SK-N-SH (cell line): ENCODE measurements around the gene GALNT5. TPM values are rescaled to one million over a fixed set of nuclear protein-coding genes. Genes with fewer than 3 reads are reported as not detected.
"Not testable (repeated sequence)": the region's sequence is repeated elsewhere in the genome, so short reads cannot be mapped to it uniquely, and the experiment has no call there.

Source experiments
- CTCF ChIA-PET: fragments of 300-600, 350-600 bp; formaldehyde crosslinking; extraction: SDS; loops from one replicate; lab custom pipeline; 2021; lab: Yijun Ruan, JAX
- POLR2A ChIA-PET: fragments of 350-600 bp; sonication (Branson Sonifier 250); formaldehyde crosslinking; extraction: SDS; loops from one replicate; lab custom pipeline; 2020; ENCODE audit warnings: antibody characterized with exemption, inconsistent platforms; lab: Yijun Ruan, JAX
- DNase-seq: peaks from one replicate; pipeline ENCODE4 v3.0.0; 2012
- H2AFZ ChIP-seq: fragments of 200-600 bp; sonication (generic); 2 replicates; pipeline ENCODE4 v1.8.1; 2016; ENCODE audit warnings: antibody characterized with exemption, mild to moderate bottlenecking, low read depth
- H3F3A ChIP-seq: fragments of 200-600 bp; sonication (generic); replicated peaks from 2 replicates; pipeline ENCODE3; 2016; ENCODE audit warnings: antibody characterized with exemption, mild to moderate bottlenecking; ENCODE audit not compliant: insufficient read depth
- H3K27ac ChIP-seq, 2 experiments: fragments of 200-500 bp in 1 of 2; fragments of 200-600 bp in 1 of 2; sonication (Bioruptor generic) in 1 of 2; sonication (generic), shearing (Covaris generic) in 1 of 2; 2 replicates each; pipeline versions ENCODE4 v1.5.1 to v1.6.1; 2014 to 2016; ENCODE audit warnings: low read depth in 2 of 2, inconsistent platforms in 1 of 2, low read length in 1 of 2, mild to moderate bottlenecking in 1 of 2, mixed read lengths in 1 of 2
- H3K27me3 ChIP-seq: fragments of 200-600 bp; sonication (generic), shearing (Covaris generic); 2 replicates; pipeline ENCODE4 v1.6.1; 2016; ENCODE audit warnings: mixed run types; ENCODE audit not compliant: insufficient read depth
- H3K36me3 ChIP-seq, 2 experiments: fragments of 200-500 bp in 1 of 2; fragments of 200-600 bp in 1 of 2; sonication (Bioruptor generic) in 1 of 2; sonication (generic) in 1 of 2; replicated peaks in 1 of 2; 2 replicates each; pipeline versions ENCODE3 to v1.5.1; 2014 to 2016; ENCODE audit warnings: low read length in 1 of 2, mild to moderate bottlenecking in 1 of 2; ENCODE audit not compliant: insufficient read depth in 2 of 2, control insufficient read depth in 1 of 2
- H3K4me1 ChIP-seq, 2 experiments: fragments of 200-500 bp in 1 of 2; fragments of 200-600 bp in 1 of 2; sonication (Bioruptor generic) in 1 of 2; sonication (generic), shearing (Covaris generic) in 1 of 2; 2 replicates each; pipeline versions ENCODE4 v1.5.1 to v1.6.1; 2014 to 2016; ENCODE audit warnings: low read depth in 1 of 2, low read length in 1 of 2, mixed run types in 1 of 2; ENCODE audit not compliant: insufficient read depth in 2 of 2, control insufficient read depth in 1 of 2
- H3K4me2 ChIP-seq: fragments of 200-600 bp; sonication (generic), shearing (Covaris generic); 2 replicates; pipeline ENCODE4 v1.6.1; 2017; ENCODE audit warnings: mixed run types
- H3K4me3 ChIP-seq, 2 experiments: fragments of 200-500 bp in 1 of 2; fragments of 200-600 bp in 1 of 2; sonication (Bioruptor generic) in 1 of 2; sonication (generic), shearing (Covaris generic) in 1 of 2; 2 replicates each; pipeline versions ENCODE4 v1.5.1 to v1.8.1; 2014 to 2016; ENCODE audit warnings: low read depth in 2 of 2, inconsistent platforms in 1 of 2, low read length in 1 of 2, mild to moderate bottlenecking in 1 of 2, mixed read lengths in 1 of 2, moderate library complexity in 1 of 2
- H3K79me2 ChIP-seq: fragments of 200-600 bp; sonication (generic); 2 replicates; pipeline ENCODE4 v1.8.1; 2017; ENCODE audit warnings: mild to moderate bottlenecking; ENCODE audit not compliant: insufficient read depth
- H3K9ac ChIP-seq: fragments of 200-600 bp; sonication (generic); 2 replicates; pipeline ENCODE4 v1.6.1; 2017; ENCODE audit warnings: mixed run types
- H3K9me2 ChIP-seq: fragments of 200-600 bp; sonication (generic); 2 replicates; pipeline ENCODE4 v1.6.1; 2017; ENCODE audit warnings: mixed run types
- H3K9me3 ChIP-seq: fragments of 200-600 bp; sonication (generic); 2 replicates; pipeline ENCODE4 v1.6.1; 2017; ENCODE audit warnings: mixed run types, mild to moderate bottlenecking, moderate library complexity
- H4K20me1 ChIP-seq: fragments of 200-600 bp; sonication (generic); 2 replicates; pipeline ENCODE4 v1.6.1; 2017; ENCODE audit warnings: mild to moderate bottlenecking, mixed run types; ENCODE audit not compliant: insufficient read depth
- FOSL2 ChIP-seq: IDR thresholded peaks from 2 replicates; pipeline ENCODE4 v1.4.0; 2012; ENCODE audit warnings: low read depth, mild to moderate bottlenecking, moderate library complexity, borderline replicate concordance
- MXI1 ChIP-seq: IDR thresholded peaks from 2 replicates; pipeline ENCODE4 v1.6.1; 2012; ENCODE audit warnings: mild to moderate bottlenecking, low read depth, low read length, improper control_type of control experiment
- POLR2AphosphoS5 ChIP-seq: IDR thresholded peaks from 2 replicates; pipeline ENCODE4 v1.6.1; 2012; ENCODE audit warnings: low read depth, low read length
- SMC3 ChIP-seq: IDR thresholded peaks from 2 replicates; pipeline ENCODE4 v1.6.1; 2012; ENCODE audit warnings: low read depth, low read length, improper control_type of control experiment
- TAF1 ChIP-seq: IDR thresholded peaks from 2 replicates; pipeline ENCODE4 v1.6.1; 2012; ENCODE audit warnings: low read depth, mild to moderate bottlenecking, low read length, moderate library complexity, borderline replicate concordance
- TEAD4 ChIP-seq: IDR thresholded peaks from 2 replicates; pipeline ENCODE4 v1.4.0; 2012; ENCODE audit warnings: mild to moderate bottlenecking, borderline replicate concordance; ENCODE audit not compliant: insufficient read depth
- USF1 ChIP-seq: IDR thresholded peaks from 2 replicates; pipeline ENCODE4 v1.4.0; 2012; ENCODE audit warnings: low read depth, borderline replicate concordance
- WGBS: methylation state at CpG from one replicate; pipeline ENCODE4 v1.1.6; 2017; ENCODE audit warnings: low lambda C conversion rate; 5-methylcytosine and 5-hydroxymethylcytosine counted together
- polyA plus RNA-seq, 3 experiments: library from polyadenylated mRNA; depleted of rRNA; stranded (reverse); fragments of >200 nt; gene quantifications; 2 replicates each; pipeline ENCODE4 v1.2.3, GENCODE V29; 2012
- TF ChIP-seq, protein P1 (sequence below): fragments of 150-350 bp; IDR thresholded peaks from 2 replicates; pipeline ENCODE4 v1.6.1; 2016; ENCODE audit warnings: mild to moderate bottlenecking, low read depth, low read length
- TF ChIP-seq, protein P2 (sequence below): IDR thresholded peaks from 2 replicates; pipeline ENCODE4 v1.4.0; 2012; ENCODE audit warnings: low read depth

Gene GALNT5
- polyA plus RNA-seq, 1 of the 3 experiments (the other 2 are of a cell fraction), result 10.4 TPM

- H3K36me3 ChIP-seq, result no peaks in the 10 kb centered on the region
- no peaks in the 10 kb centered on the region for H3F3A ChIP-seq
- no peaks in the 10 kb centered on the region; the same call in 1 of the 2 replicates for H3K27me3 ChIP-seq
- no peaks in the 10 kb centered on the region for H3K4me1 ChIP-seq
- H2AFZ ChIP-seq, result no peak overlapping the region
- no peaks in the 10 kb centered on the region for H3K79me2 ChIP-seq
- CTCF ChIA-PET, result interaction anchor here (1.6 to 8.2 kb wide), 6 partner anchors 11 to 106 kb away, joined by 4 to 123 read pairs (median 42); partner anchors contain the start of genes CYTIP and ERMN
- H3K27ac ChIP-seq, result no peak overlapping the region
- no peaks in the 10 kb centered on the region for H4K20me1 ChIP-seq
- H3K9ac ChIP-seq, result no peak overlapping the region
- H3K9me3 ChIP-seq, result no peaks in the 10 kb centered on the region
- POLR2A ChIA-PET, result no interaction called here
- WGBS, result 4% methylated on average over 3 of the region's 3 CpGs
- H3K9me2 ChIP-seq, result no peaks in the 10 kb centered on the region
- no peak overlapping the region for H3K4me3 ChIP-seq
- DNase-seq, result no peak
- H3K4me2 ChIP-seq, result no peak overlapping the region
- TF ChIP-seq MXI1, result no peak
- TF ChIP-seq TAF1, result no peak
- TF ChIP-seq TEAD4, result no peak
- TF ChIP-seq, protein P1, sequence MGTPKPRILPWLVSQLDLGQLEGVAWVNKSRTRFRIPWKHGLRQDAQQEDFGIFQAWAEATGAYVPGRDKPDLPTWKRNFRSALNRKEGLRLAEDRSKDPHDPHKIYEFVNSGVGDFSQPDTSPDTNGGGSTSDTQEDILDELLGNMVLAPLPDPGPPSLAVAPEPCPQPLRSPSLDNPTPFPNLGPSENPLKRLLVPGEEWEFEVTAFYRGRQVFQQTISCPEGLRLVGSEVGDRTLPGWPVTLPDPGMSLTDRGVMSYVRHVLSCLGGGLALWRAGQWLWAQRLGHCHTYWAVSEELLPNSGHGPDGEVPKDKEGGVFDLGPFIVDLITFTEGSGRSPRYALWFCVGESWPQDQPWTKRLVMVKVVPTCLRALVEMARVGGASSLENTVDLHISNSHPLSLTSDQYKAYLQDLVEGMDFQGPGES, result no peak
- TF ChIP-seq, protein P2, sequence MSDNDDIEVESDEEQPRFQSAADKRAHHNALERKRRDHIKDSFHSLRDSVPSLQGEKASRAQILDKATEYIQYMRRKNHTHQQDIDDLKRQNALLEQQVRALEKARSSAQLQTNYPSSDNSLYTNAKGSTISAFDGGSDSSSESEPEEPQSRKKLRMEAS, result no peak
- no peak for TF ChIP-seq FOSL2
Measured at GRCh38 chr2:157337978-157338377, 80.5 kb downstream of the GALNT5 start.

DNA sequence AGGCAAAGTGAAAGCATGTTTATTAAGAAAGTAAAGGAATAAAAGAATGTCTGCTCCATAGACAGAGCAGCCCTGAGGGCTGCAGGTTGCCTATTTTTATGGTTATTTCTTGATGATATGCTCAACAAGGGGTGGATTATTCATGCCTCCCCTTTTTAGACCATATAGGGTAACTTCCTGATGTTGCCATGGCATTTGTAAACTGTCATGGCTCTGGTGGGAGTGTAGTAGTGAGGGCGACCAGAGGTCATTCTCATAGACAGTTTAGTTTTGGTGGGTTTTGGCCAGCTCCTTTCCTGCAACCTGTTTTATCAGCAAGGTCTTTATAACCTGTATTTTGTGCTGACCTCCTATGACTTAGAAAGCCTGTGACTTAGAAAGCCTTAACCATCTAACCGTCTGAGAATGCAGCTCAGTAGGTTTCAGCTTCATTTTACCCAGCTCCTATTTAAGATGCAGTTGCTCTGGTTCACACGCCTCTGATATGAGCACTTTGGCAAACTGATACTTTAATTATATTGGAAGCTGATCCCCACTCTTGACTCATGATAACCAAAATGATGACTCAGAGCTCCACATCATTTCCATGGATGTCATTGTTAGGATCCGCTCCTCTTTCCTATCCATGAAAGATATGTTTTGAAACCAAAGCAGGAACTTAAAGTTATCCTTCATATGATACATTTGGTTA is 82.6 kb downstream of the GALNT5 start:
- Histone ChIP-seq H3K9me3 (no peaks in the 10 kb centered on the region), H4K20me1 (no peaks in the 10 kb centered on the region), H3K4me3 (no peak overlapping the region), H3K4me2 (no peak overlapping the region), H3K9me2 (no peaks in the 10 kb centered on the region), H3K27me3 (no peaks in the 10 kb centered on the region; the same call in 1 of the 2 replicates), H3K9ac (no peak overlapping the region), H2AFZ (no peak overlapping the region), H3F3A (no peaks in the 10 kb centered on the region), H3K79me2 (no peaks in the 10 kb centered on the region), H3K36me3 (no peaks in the 10 kb centered on the region), H3K27ac (no peak overlapping the region), H3K4me1 (no peaks in the 10 kb centered on the region)
- ChIA-PET CTCF (interaction anchor here (8.2 kb wide), 1 partner anchor 34 kb away, joined by 123 read pairs; no protein-coding TSS in a partner anchor), POLR2A (no interaction called here)
- WGBS, result 7% methylated on average over 4 of the region's 4 CpGs
- TF ChIP-seq SMC3, result no peak
- no peak for TF ChIP-seq USF1
- TF ChIP-seq POLR2AphosphoS5, result no peak
- no peak for DNase-seq

DNA sequence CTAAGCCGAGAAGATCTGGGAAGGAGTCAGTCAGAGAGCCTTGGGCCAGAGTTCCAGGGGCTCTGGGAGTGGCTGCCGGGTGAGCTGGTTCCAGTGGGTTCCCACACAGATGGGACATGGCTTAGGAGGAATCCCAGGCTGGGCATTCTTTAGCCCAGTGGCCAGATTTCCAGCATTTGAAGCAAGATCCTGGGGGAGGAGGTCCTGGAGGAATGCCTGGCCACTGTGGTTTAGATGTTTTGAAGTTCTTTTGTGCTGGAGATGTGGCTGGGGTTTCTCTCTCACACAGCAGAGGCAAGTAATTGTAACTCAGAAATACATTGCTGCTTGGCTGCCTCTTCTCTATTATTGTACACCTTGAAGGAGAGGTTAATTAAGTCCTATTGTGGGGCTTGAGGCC is 83.9 kb downstream of the GALNT5 start:
- H3K9ac ChIP-seq, H3K4me3 ChIP-seq, H3K36me3 ChIP-seq, H3K79me2 ChIP-seq, H3F3A ChIP-seq, H3K9me3 ChIP-seq, H3K4me2 ChIP-seq, POLR2A ChIA-PET, H3K27me3 ChIP-seq, H3K9me2 ChIP-seq, H4K20me1 ChIP-seq, H2AFZ ChIP-seq, H3K4me1 ChIP-seq, H3K27ac ChIP-seq, DNase-seq: not testable (repeated sequence)
- CTCF ChIA-PET, result interaction anchor here (8.2 kb wide), 1 partner anchor 35 kb away, joined by 123 read pairs; no protein-coding TSS in a partner anchor
- 17% methylated on average over 2 of the region's 2 CpGs for WGBS
